NK-92 treated with Interleukin-12 subunit alpha and Interleukin-12 subunit beta, amount 100 ng/mL, for 24 hours (cell line): ENCODE results near the gene CD160.
"Not testable (repeated sequence)": the region's sequence is repeated elsewhere in the genome, so short reads cannot be mapped to it uniquely, and the experiment has no call there.

Experiments
- DNase-seq: peaks from one replicate; lab custom pipeline; 2025; lab: John Stamatoyannopoulos, UW

Gene CD160

DNA sequence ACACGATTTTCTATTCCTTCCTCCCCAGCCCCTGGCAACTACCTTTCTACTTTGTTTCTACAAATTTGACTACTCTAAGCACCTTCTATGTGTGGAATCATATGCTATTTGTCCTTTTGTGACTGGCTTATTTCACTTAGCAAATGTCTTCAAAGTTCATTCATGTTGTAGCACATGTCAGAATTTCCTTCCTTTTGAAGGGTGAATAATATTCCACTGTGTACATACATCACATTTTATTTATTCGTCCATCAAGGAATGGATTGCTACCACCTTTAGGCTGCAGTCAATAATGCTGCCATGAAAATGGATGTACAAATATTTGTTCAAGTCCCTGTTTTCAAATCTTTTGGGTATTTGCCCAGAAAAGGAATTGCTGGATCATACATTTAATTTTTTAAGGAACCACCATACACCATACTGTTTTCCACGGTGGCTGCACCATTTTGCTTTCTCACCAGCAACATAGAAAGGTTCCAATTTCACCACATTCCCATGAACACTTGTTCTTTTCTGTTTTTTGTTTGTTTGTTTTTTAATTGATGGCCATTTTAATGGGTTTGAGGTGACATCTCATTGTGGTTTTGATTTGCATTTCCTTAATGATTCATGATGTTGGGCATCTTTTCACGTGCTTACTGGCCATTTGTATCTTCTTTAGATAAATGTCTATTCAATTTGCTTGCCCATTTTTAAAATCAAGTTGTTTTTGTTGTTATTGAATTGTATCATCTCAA lies 8.8 kb upstream of the CD160 start:
- no peak for DNase-seq

DNA sequence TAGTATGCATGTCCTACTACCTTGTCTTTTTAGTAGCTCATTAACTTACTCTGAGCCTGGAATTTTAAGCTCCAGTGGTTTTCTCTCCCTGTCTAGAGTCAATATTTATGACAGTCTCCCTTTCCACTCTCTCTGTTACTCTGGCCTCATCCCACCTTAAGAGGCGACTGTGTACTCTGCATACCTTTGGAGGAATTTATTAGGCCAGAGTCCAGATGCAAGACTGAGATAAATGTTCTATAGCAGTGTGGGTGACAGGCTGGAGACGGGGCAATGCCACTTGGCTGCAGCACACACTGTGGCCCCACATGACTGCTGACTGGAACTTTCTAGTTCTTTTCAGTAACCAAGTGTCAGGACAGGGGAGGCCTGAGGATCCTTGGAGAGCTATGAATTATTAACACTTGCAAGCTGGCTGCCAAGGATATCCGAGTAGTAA lies 8.1 kb upstream of the CD160 start:
- DNase-seq, result no peak

DNA sequence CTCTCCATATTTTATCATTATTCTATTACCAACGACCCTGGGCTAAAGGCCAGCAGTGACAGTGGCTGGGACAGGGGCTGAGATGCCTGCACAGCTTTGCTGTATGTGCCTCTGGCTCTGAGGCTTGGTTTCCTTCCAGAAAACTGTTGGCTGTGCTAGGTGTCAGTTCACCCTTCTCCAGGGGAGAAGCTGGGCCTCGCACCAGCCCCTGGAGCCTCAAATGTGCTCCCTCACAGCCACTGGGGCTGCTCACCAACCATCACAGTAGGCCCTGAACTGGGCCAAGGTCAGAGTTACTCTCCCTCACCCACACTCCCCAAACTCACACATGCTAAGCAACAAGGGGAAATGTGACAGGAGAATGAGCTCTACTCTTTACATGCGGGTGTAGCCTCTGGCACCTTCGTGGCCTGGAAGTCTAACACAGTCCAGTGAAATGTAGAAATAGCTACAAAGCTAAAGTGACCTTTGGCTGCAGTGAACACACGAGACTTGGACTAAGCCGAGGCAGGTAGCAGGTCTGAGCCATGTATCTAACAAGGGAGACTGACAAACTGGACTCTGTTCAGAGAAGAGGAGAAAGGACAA lies 4.7 kb upstream of the CD160 start:
- no peak for DNase-seq

DNA sequence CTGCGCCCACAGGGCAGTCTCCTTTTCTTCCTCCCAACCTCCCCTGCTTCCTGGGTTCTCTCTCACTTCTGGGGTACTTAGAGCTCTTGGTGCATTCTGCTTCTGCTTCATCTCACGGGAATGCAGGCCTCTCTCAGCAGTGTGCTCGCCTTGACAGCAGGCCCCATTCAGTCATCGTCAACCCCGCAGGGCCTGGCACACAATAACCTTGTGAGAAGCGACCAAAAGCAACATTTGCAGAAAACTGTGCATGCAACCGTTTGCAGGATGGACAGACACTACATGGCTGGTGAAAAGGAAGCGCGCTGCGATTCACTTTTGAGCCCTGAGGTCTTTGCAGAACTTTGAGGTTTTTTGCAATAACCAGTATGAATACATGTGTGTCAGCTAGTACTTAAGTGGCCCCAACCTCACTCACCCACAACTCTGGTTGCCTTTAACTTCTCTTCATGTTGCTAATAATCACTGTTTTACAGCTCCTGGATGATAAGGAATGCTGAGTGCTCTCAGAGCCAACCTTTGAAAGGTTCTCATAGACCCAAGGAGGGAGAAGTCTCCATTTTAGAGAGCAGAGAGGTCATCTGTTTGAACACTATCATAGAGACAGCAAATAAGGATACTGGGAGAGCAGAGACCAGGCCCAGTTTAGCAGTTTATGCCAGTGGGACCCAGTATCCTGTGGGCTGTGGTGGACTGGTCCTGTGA lies 2.5 kb upstream of the CD160 start:
- DNase-seq, result peak; percentile 48

DNA sequence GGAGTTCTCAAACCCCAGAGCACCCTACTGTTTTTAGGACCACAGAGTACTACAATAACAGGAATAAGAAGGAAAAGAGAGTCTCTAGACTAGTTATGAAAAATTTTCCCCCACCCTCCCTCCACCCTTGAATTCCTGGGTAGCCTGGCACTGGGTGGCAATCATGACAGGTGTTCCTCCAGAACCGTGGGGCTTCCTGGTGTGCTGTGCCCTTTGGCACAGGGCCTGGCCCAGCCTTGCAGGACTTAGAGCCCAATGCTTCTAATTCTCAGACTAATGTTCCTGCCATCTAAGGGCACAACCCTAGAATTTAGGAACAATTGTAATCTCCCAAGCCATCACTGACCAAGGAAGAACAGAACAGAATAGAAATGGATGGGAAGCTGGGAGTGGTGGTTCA lies 1.5 kb upstream of the CD160 start:
- no peak for DNase-seq

DNA sequence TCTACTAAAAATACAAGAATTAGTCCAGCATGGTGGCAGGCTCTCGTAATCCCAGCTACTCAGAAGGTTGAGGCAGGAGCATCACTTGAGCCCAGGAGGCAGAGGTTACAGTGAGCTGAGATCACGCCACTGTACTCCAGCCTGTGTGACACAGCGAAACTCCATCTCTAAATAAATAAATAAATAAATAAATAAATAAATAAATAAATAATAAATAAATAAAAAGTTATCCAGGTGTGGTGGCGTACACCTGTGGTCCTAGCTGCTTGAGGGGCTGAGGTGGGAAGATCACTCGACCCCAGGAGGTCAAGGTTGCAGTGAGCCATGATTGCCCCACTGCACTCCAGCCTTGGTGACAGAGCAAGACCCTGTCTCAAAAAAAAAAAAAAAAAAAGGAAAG lies 834 bp upstream of the CD160 start:
- not testable (repeated sequence) for DNase-seq

DNA sequence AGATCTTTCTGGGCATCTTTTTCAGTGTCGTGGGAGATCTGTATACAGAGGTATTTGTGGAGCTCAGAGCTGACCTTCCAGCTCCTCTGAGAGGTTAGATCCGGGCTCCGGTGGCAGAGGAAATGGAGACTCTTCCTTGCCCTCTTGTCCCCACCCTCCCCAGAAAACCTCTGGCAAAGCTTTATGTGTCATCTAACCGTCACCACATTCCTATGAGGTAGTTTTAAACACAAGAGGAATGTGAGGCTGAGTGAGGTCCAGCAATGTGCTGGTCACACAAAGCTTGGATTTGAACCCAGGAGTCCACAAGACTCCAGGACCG lies 1.2 kb downstream of the CD160 start:
- DNase-seq, result no peak

GRCh38 chr1:145720878-145721671 lies 1.8 kb downstream of the CD160 start:
- peak; percentile 61 for DNase-seq

GRCh38 chr1:145726193-145726592 lies 6.9 kb downstream of the CD160 start:
- DNase-seq, result not testable (repeated sequence)

DNA sequence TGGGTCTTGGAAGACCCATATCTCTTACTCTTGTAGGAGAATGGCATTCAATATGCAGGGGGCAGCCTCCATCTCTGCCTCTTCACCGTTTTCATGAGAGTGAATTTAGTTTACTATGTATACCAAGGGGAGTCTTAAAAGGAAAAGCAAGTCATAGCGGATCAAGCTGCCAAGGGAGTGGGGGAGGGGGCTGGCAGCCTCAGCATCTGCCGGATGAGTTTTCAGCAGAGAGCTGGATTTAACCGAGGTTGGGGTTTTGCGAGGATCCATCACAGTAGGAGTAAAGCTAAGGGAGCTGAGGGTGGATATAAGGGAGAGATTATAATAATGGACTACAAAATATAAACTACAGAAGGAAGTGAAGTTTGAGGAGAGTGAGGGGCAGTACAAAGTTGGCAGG lies 9.9 kb downstream of the CD160 start:
- DNase-seq, result no peak

GRCh38 chr1:145729666-145730436 lies 10.6 kb downstream of the CD160 start:
- DNase-seq, result no peak

DNA sequence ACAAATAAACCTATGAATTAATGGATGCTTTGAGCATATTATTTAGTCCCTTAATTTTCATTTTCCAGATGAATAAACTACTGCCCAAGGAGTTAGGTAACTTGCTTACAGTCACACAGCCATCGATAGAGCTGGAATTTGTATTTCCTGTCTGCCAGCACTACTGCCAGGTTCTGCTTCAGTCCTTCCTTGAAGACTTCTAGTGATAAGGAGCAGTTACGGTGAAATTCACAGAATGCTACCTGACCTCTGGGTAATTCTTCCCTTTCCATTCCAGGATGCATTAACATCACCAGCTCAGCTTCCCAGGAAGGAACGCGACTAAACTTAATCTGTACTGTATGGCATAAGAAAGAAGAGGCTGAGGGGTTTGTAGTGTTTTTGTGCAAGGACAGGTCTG lies 11.2 kb downstream of the CD160 start:
- no peak for DNase-seq

DNA sequence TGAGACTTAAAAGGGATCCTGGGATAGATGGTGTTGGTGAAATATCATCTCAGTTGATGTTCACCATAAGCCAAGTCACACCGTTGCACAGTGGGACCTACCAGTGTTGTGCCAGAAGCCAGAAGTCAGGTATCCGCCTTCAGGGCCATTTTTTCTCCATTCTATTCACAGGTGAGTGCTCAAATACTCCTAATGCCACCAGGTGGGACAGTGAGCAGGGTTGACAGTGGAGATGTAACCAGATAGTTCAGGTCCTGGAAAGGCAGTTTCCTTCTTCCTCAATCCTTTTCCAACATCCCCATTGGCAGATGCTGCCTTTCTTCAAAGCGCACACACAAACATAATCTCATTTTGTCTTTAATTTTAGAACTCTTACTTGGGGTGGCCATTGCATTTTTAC lies 11.6 kb downstream of the CD160 start:
- DNase-seq, result no peak

- no peak for DNase-seq
Measured at GRCh38 chr1:145736191-145736590, 16.9 kb downstream of the CD160 start.

GRCh38 chr1:145740269-145740668 lies 21.0 kb downstream of the CD160 start:
- DNase-seq, result no peak

GRCh38 chr1:145747398-145748247 lies 28.3 kb downstream of the CD160 start:
- no peak for DNase-seq

GRCh38 chr1:145750426-145750825 lies 31.1 kb downstream of the CD160 start:
- no peak for DNase-seq

DNA sequence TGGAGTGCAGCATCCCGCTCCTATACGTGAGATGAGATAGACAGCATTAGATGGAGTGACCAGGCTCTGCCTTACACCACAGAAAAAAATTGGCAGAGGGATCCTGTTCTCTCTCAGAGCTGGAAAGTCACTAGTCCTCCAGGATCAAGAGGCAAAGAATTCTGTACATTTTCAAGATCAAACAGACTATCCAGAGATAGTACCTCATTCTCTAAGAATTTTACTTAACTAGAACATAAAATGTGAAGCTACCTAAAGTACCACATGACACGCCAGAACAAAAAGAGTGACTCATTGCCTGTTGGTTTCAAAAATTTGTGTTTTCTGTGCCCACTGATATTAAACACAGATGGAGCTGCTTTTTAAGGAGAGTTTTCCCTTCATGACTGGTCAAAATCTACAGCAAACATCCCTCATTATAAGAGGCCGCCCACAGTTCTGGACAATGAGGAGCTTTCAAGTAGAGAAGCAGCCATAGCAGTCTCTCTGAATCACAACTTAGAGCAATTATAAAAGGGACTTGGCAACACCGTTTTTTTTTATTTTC lies 32.3 kb downstream of the CD160 start:
- DNase-seq, result no peak

GRCh38 chr1:145757420-145757819 lies 38.1 kb downstream of the CD160 start:
- DNase-seq, result no peak

GRCh38 chr1:145758116-145758515 lies 38.8 kb downstream of the CD160 start:
- DNase-seq, result no peak

GRCh38 chr1:145758575-145758974 lies 39.3 kb downstream of the CD160 start:
- no peak for DNase-seq
